DOHH2 (cell line): Measurements from ENCODE around the gene PHYHIPL.

Experiments
- H3F3A ChIP-seq: fragments of 200-600 bp; sonication (generic), shearing (Covaris generic); 2 replicates; pipeline ENCODE4 v1.6.0; 2016; ENCODE audit warnings: antibody characterized with exemption, mild to moderate bottlenecking; ENCODE audit not compliant: control insufficient read depth, insufficient read depth
- H3K27ac ChIP-seq: fragments of 200-600 bp; sonication (generic); 2 replicates; pipeline ENCODE4 v1.5.1; 2014; ENCODE audit warnings: low read depth, mild to moderate bottlenecking, low read length, moderate library complexity
- H3K27me3 ChIP-seq: fragments of 200-600 bp; sonication (generic); 2 replicates; pipeline ENCODE4 v1.6.1; 2014; ENCODE audit warnings: mild to moderate bottlenecking, low read length, mixed read lengths; ENCODE audit not compliant: control insufficient read depth
- H3K36me3 ChIP-seq: fragments of 200-600 bp; sonication (generic); 2 replicates; pipeline ENCODE4 v1.6.1; 2014; ENCODE audit warnings: mild to moderate bottlenecking, low read length, moderate library complexity, mixed read lengths; ENCODE audit not compliant: control insufficient read depth
- H3K4me1 ChIP-seq: fragments of 200-600 bp; sonication (generic); 2 replicates; pipeline ENCODE4 v1.6.1; 2014; ENCODE audit warnings: mild to moderate bottlenecking, low read length, mixed read lengths; ENCODE audit not compliant: control insufficient read depth
- H3K4me2 ChIP-seq: fragments of 200-600 bp; sonication (generic); 2 replicates; pipeline ENCODE4 v1.6.0; 2014; ENCODE audit warnings: mild to moderate bottlenecking, low read length, moderate library complexity
- H3K4me3 ChIP-seq: fragments of 200-600 bp; sonication (generic); 2 replicates; pipeline ENCODE4 v1.5.1; 2014; ENCODE audit warnings: mild to moderate bottlenecking, low read length, mixed read lengths
- H3K79me2 ChIP-seq: fragments of 200-600 bp; sonication (generic); 2 replicates; pipeline ENCODE4 v1.6.1; 2014; ENCODE audit warnings: mild to moderate bottlenecking, low read length, mixed read lengths; ENCODE audit not compliant: control insufficient read depth
- H3K9me2 ChIP-seq: fragments of 200-600 bp; sonication (generic); replicated peaks from 2 replicates; pipeline ENCODE4 v1.6.1; 2014; ENCODE audit warnings: mild to moderate bottlenecking, low read length, mixed read lengths; ENCODE audit not compliant: control insufficient read depth
- H3K9me3 ChIP-seq: fragments of 200-600 bp; sonication (generic); 2 replicates; pipeline ENCODE4 v1.6.1; 2014; ENCODE audit warnings: antibody characterized with exemption, low read length, mixed read lengths; ENCODE audit not compliant: control insufficient read depth, insufficient read depth
- H4K20me1 ChIP-seq: fragments of 200-600 bp; sonication (generic); 2 replicates; pipeline ENCODE4 v1.6.0; 2014; ENCODE audit warnings: low read depth, mild to moderate bottlenecking, antibody characterized with exemption, low read length, moderate library complexity; ENCODE audit not compliant: control insufficient read depth, insufficient read depth
- CTCF ChIP-seq: fragments of 200-600 bp; sonication (generic); IDR thresholded peaks from one replicate; pipeline ENCODE4 v1.5.1; 2014; ENCODE audit warnings: antibody characterized with exemption, mild to moderate bottlenecking, low read depth, low read length; ENCODE audit not compliant: poor library complexity, severe bottlenecking
- EZH2phosphoT487 ChIP-seq: fragments of 200-600 bp; sonication (generic); IDR thresholded peaks from 2 replicates; pipeline ENCODE4 v1.6.1; 2017; ENCODE audit warnings: borderline replicate concordance, mild to moderate bottlenecking, antibody characterized with exemption, low read length, moderate library complexity, mixed read lengths

Gene PHYHIPL

GRCh38 chr10:59266321-59266720 is 89.9 kb downstream of the PHYHIPL start:
- no peak for TF ChIP-seq EZH2phosphoT487
- no peak for TF ChIP-seq CTCF
- no peaks in the 10 kb centered on the region for H3K4me1 ChIP-seq
- no peak overlapping the region for H3K4me3 ChIP-seq
- H3K27me3 ChIP-seq: peaks cover 9% of the 10 kb centered on the region
- H3K9me2 ChIP-seq: no peaks in the 10 kb centered on the region
- no peaks in the 10 kb centered on the region for H3K79me2 ChIP-seq
- no peaks in the 10 kb centered on the region for H3K9me3 ChIP-seq
- no peak overlapping the region for H3K27ac ChIP-seq
- H3K36me3 ChIP-seq: no peaks in the 10 kb centered on the region
- H3K4me2 ChIP-seq: no peak overlapping the region
- H4K20me1 ChIP-seq: no peaks in the 10 kb centered on the region
- H3F3A ChIP-seq: no peaks in the 10 kb centered on the region

GRCh38 chr10:59268460-59268859 is 92.0 kb downstream of the PHYHIPL start:
- Histone ChIP-seq H3K9me2 (no peaks in the 10 kb centered on the region), H3K79me2 (no peaks in the 10 kb centered on the region), H4K20me1 (no peaks in the 10 kb centered on the region), H3F3A (no peaks in the 10 kb centered on the region), H3K4me2 (no peak overlapping the region), H3K4me3 (no peak overlapping the region), H3K36me3 (no peaks in the 10 kb centered on the region), H3K9me3 (no peaks in the 10 kb centered on the region), H3K27ac (no peak overlapping the region), H3K4me1 (no peaks in the 10 kb centered on the region), H3K27me3 (peaks cover 9% of the 10 kb centered on the region)
- no peak for TF ChIP-seq CTCF
- no peak for TF ChIP-seq EZH2phosphoT487

- Histone ChIP-seq H3K9me3 (no peaks in the 10 kb centered on the region), H3K27me3 (peaks cover 7% of the 10 kb centered on the region), H4K20me1 (no peaks in the 10 kb centered on the region), H3K4me1 (no peaks in the 10 kb centered on the region), H3K4me2 (no peak overlapping the region), H3F3A (no peaks in the 10 kb centered on the region), H3K79me2 (no peaks in the 10 kb centered on the region), H3K36me3 (no peaks in the 10 kb centered on the region), H3K4me3 (no peak overlapping the region), H3K9me2 (no peaks in the 10 kb centered on the region), H3K27ac (no peak overlapping the region)
- no peak for TF ChIP-seq EZH2phosphoT487
- no peak for TF ChIP-seq CTCF
Measured at GRCh38 chr10:59269651-59270050, 93.2 kb downstream of the PHYHIPL start.

GRCh38 chr10:59270492-59270891 is 94.0 kb downstream of the PHYHIPL start:
- H3K4me3 ChIP-seq: no peak overlapping the region
- no peak for TF ChIP-seq EZH2phosphoT487
- no peak for TF ChIP-seq CTCF
- H3F3A ChIP-seq: no peaks in the 10 kb centered on the region
- H3K79me2 ChIP-seq: no peaks in the 10 kb centered on the region
- H4K20me1 ChIP-seq: no peaks in the 10 kb centered on the region
- no peaks in the 10 kb centered on the region for H3K9me2 ChIP-seq
- H3K4me1 ChIP-seq: no peaks in the 10 kb centered on the region
- H3K27ac ChIP-seq: no peak overlapping the region
- H3K27me3 ChIP-seq: peaks cover 7% of the 10 kb centered on the region
- H3K36me3 ChIP-seq: no peaks in the 10 kb centered on the region
- no peaks in the 10 kb centered on the region for H3K9me3 ChIP-seq
- H3K4me2 ChIP-seq: no peak overlapping the region
